H1 (cell line): ENCODE data around the gene NAB1. TPM values are rescaled to one million over a fixed set of nuclear protein-coding genes. Genes with fewer than 3 reads are reported as not detected.
A peak's percentile ranks its signal among the peaks of the same experiment; 100 is the strongest.

Experiments
- CTCF ChIA-PET: fragments of 300-600 bp; sonication (Branson Sonifier 250); formaldehyde crosslinking; loops from one replicate; lab custom pipeline; 2021; ENCODE audit not compliant: partially characterized antibody; lab: Charles Lee
- POLR2A ChIA-PET: fragments of 300-600 bp; sonication (Branson Sonifier 250); formaldehyde crosslinking; loops from one replicate; lab custom pipeline; 2021; ENCODE audit warnings: inconsistent platforms; ENCODE audit not compliant: partially characterized antibody; lab: Charles Lee
- DNase-seq, 2 experiments: peaks; one replicate each; pipeline versions ENCODE4 v3.0.0 to v3.0.0-alpha.2; 2010 to 2022; ENCODE audit warnings: low spot score in 2 of 2, low read depth in 1 of 2, mixed read lengths in 1 of 2
- FAIRE-seq: peaks from 2 replicates; lab custom pipeline; 2011; peaks lifted over from hg19 to GRCh38; lab: Jason Lieb, UNC
- H2AFZ ChIP-seq: 2 replicates; pipeline ENCODE4 v1.8.1; 2012; ENCODE audit warnings: low read length, inconsistent platforms
- H2AK5ac ChIP-seq: 2 replicates; pipeline ENCODE4 v1.6.1; 2013; ENCODE audit warnings: low read depth, low read length
- H2BK120ac ChIP-seq: replicated peaks from 2 replicates; pipeline ENCODE3; 2013; ENCODE audit warnings: low read depth, low read length, inconsistent platforms
- H2BK12ac ChIP-seq: 2 replicates; pipeline ENCODE4 v1.6.1; 2013; ENCODE audit warnings: low read depth, low read length
- H2BK15ac ChIP-seq: 2 replicates; pipeline ENCODE4 v1.6.1; 2013; ENCODE audit warnings: low read length
- H2BK20ac ChIP-seq: 2 replicates; pipeline ENCODE4 v1.6.1; 2013; ENCODE audit warnings: low read length
- H2BK5ac ChIP-seq: 2 replicates; pipeline ENCODE4 v1.6.1; 2013; ENCODE audit warnings: low read depth, low read length
- H3K14ac ChIP-seq: 2 replicates; pipeline ENCODE4 v1.6.1; 2013; ENCODE audit warnings: inconsistent platforms; ENCODE audit not compliant: insufficient read length
- H3K18ac ChIP-seq: 2 replicates; pipeline ENCODE4 v1.6.1; 2013; ENCODE audit warnings: low read length; ENCODE audit errors: extremely low read depth
- H3K23ac ChIP-seq: 2 replicates; pipeline ENCODE4 v1.6.1; 2013; ENCODE audit warnings: inconsistent platforms; ENCODE audit not compliant: insufficient read length
- H3K23me2 ChIP-seq: 2 replicates; pipeline ENCODE4 v1.6.1; 2013; ENCODE audit warnings: low read depth, low read length
- H3K27ac ChIP-seq: 2 replicates; pipeline ENCODE4 v1.6.1; 2011; ENCODE audit warnings: low read depth, low read length, inconsistent platforms
- H3K27me3 ChIP-seq, 4 experiments: replicated peaks in 1 of 4; 1 replicate in 1 of 4; 2 replicates in 3 of 4; pipeline versions ENCODE4 v1.6.1 to v1.8.1; 2011 to 2013; ENCODE audit warnings: low read length in 3 of 4, mild to moderate bottlenecking in 3 of 4, inconsistent platforms in 2 of 4, mixed read lengths in 2 of 4, moderate library complexity in 1 of 4; ENCODE audit not compliant: control insufficient read depth in 3 of 4, insufficient read depth in 3 of 4; ENCODE audit errors: extremely low read depth in 1 of 4
- H3K36me3 ChIP-seq, 4 experiments: 2 replicates each; pipeline versions ENCODE4 v1.6.1 to v1.8.1; 2011 to 2013; ENCODE audit warnings: mild to moderate bottlenecking in 4 of 4, low read length in 3 of 4, moderate library complexity in 2 of 4, control low read depth in 1 of 4, inconsistent platforms in 1 of 4; ENCODE audit not compliant: insufficient read depth in 4 of 4, control insufficient read depth in 2 of 4
- H3K4ac ChIP-seq: replicated peaks from 2 replicates; pipeline ENCODE3; 2013; ENCODE audit warnings: low read length, low read depth, mixed read lengths, inconsistent platforms; ENCODE audit not compliant: insufficient read length
- H3K4me1 ChIP-seq, 4 experiments: replicated peaks in 1 of 4; 1 replicate in 1 of 4; 2 replicates in 3 of 4; pipeline versions ENCODE4 v1.6.1 to v1.8.1; 2011 to 2013; ENCODE audit warnings: low read length in 3 of 4, inconsistent platforms in 2 of 4, mixed read lengths in 1 of 4; ENCODE audit not compliant: insufficient read depth in 4 of 4, control insufficient read depth in 3 of 4
- H3K4me2 ChIP-seq, 2 experiments: 2 replicates each; pipeline versions ENCODE4 v1.6.1 to v1.8.1; 2011 to 2013; ENCODE audit warnings: low read depth in 2 of 2, low read length in 2 of 2, control low read depth in 1 of 2, inconsistent platforms in 1 of 2, mild to moderate bottlenecking in 1 of 2; ENCODE audit not compliant: insufficient read depth in 1 of 2
- H3K4me3 ChIP-seq, 4 experiments: fragments of 200-600, 300-600 bp in 1 of 4; sonication (generic), shearing (Covaris generic), sonication (Bioruptor Twin) in 1 of 4; 2 replicates each; pipeline versions ENCODE4 v1.5.1 to v1.8.1; 2011 to 2016; ENCODE audit warnings: low read length in 4 of 4, low read depth in 3 of 4, control low read depth in 2 of 4, inconsistent platforms in 2 of 4, mild to moderate bottlenecking in 2 of 4, mixed read lengths in 1 of 4, moderate library complexity in 1 of 4; ENCODE audit not compliant: insufficient read depth in 2 of 4; ENCODE audit errors: extremely low read depth in 1 of 4
- H3K56ac ChIP-seq: replicated peaks from 2 replicates; pipeline ENCODE3; 2013; ENCODE audit warnings: low read depth, mild to moderate bottlenecking, mixed read lengths, low read length, inconsistent platforms; ENCODE audit not compliant: insufficient read length
- H3K79me1 ChIP-seq: 2 replicates; pipeline ENCODE4 v1.6.1; 2013; ENCODE audit warnings: low read depth, low read length, control low read depth
- H3K79me2 ChIP-seq, 2 experiments: 2 replicates each; pipeline versions ENCODE4 v1.6.1 to v1.8.1; 2012 to 2013; ENCODE audit warnings: low read length in 2 of 2, mild to moderate bottlenecking in 2 of 2, inconsistent platforms in 1 of 2; ENCODE audit not compliant: insufficient read depth in 2 of 2, control insufficient read depth in 1 of 2
- H3K9ac ChIP-seq, 4 experiments: replicated peaks in 1 of 4; 1 replicate in 1 of 4; 2 replicates in 3 of 4; pipeline versions ENCODE4 v1.6.1 to v1.8.1; 2011 to 2013; ENCODE audit warnings: low read depth in 3 of 4, low read length in 3 of 4, control low read depth in 2 of 4, mild to moderate bottlenecking in 2 of 4, moderate library complexity in 2 of 4, inconsistent platforms in 1 of 4; ENCODE audit errors: extremely low read depth in 1 of 4
- H3K9me3 ChIP-seq, 2 experiments: 2 replicates each; pipeline versions ENCODE4 v1.6.1 to v1.8.1; 2012 to 2013; ENCODE audit warnings: mild to moderate bottlenecking in 2 of 2, moderate library complexity in 2 of 2, control low read depth in 1 of 2, inconsistent platforms in 1 of 2, low read depth in 1 of 2, low read length in 1 of 2, mixed read lengths in 1 of 2; ENCODE audit not compliant: insufficient read depth in 2 of 2
- H4K20me1 ChIP-seq, 2 experiments: replicated peaks in 1 of 2; 2 replicates each; pipeline versions ENCODE3 to v1.8.1; 2011 to 2013; ENCODE audit warnings: inconsistent platforms in 2 of 2, low read length in 2 of 2, mild to moderate bottlenecking in 1 of 2; ENCODE audit not compliant: insufficient read depth in 2 of 2, control insufficient read depth in 1 of 2
- H4K5ac ChIP-seq: 2 replicates; pipeline ENCODE4 v1.6.1; 2013; ENCODE audit warnings: low read length, low read depth, mixed read lengths, inconsistent platforms; ENCODE audit not compliant: insufficient read length
- H4K8ac ChIP-seq: 2 replicates; pipeline ENCODE4 v1.8.0; 2013; ENCODE audit warnings: mild to moderate bottlenecking, moderate library complexity, low read length, inconsistent platforms; ENCODE audit not compliant: insufficient read depth; ENCODE audit errors: extremely low read depth
- H4K91ac ChIP-seq: replicated peaks from 2 replicates; pipeline ENCODE3; 2013; ENCODE audit warnings: low read length, mixed read lengths, inconsistent platforms; ENCODE audit not compliant: insufficient read length
- CEBPB ChIP-seq: IDR thresholded peaks from 2 replicates; pipeline ENCODE4 v1.6.1; 2012; ENCODE audit warnings: low read depth, low read length
- JUN ChIP-seq: IDR thresholded peaks from 2 replicates; pipeline ENCODE4 v1.6.1; 2011; ENCODE audit warnings: low read depth, mild to moderate bottlenecking, improper control_type of control experiment, low read length
- MAFK ChIP-seq: IDR thresholded peaks from 2 replicates; pipeline ENCODE4 v1.6.1; 2012; ENCODE audit warnings: low read depth, mild to moderate bottlenecking, improper control_type of control experiment, low read length
- PHF8 ChIP-seq: fragments of 200-600 bp; sonication (generic); conservative IDR thresholded peaks from 2 replicates; pipeline ENCODE4 v1.7.1; 2012; ENCODE audit warnings: low read depth, mild to moderate bottlenecking, inconsistent platforms, low read length, moderate library complexity
- POLR2A ChIP-seq, 2 experiments: IDR thresholded peaks; 1 replicate in 1 of 2; 2 replicates in 1 of 2; pipeline ENCODE4 v1.6.1; 2011; ENCODE audit warnings: low read depth in 2 of 2, low read length in 2 of 2, mild to moderate bottlenecking in 2 of 2; ENCODE audit errors: control extremely low read depth in 1 of 2
- RAD21 ChIP-seq, 2 experiments: IDR thresholded peaks in 1 of 2; conservative IDR thresholded peaks in 1 of 2; 2 replicates each; pipeline ENCODE4 v1.6.1; 2011; ENCODE audit warnings: low read depth in 2 of 2, low read length in 2 of 2, improper control_type of control experiment in 1 of 2, inconsistent platforms in 1 of 2, mild to moderate bottlenecking in 1 of 2, moderate library complexity in 1 of 2
- SIX5 ChIP-seq: IDR thresholded peaks from 2 replicates; pipeline ENCODE4 v1.6.1; 2011; ENCODE audit warnings: mild to moderate bottlenecking, low read depth, low read length
- SRF ChIP-seq: IDR thresholded peaks from 2 replicates; pipeline ENCODE4 v1.6.1; 2011; ENCODE audit warnings: mild to moderate bottlenecking, low read depth, low read length, moderate library complexity
- WGBS, 2 experiments: shearing (Covaris generic) in 1 of 2; methylation state at CpG; one replicate each; pipeline versions ENCODE4 v1.1.6 to v1.1.7; 2013 to 2015; ENCODE audit warnings: low lambda C conversion rate in 2 of 2, mixed read lengths in 2 of 2, inconsistent platforms in 1 of 2, low coverage in 1 of 2, missing lambda C conversion rate in 1 of 2; ENCODE audit not compliant: insufficient replicate concordance in 2 of 2, insufficient coverage in 1 of 2, insufficient read length in 1 of 2; ENCODE audit errors: extremely low coverage in 1 of 2, missing lambda C conversion rate in 1 of 2; 5-methylcytosine and 5-hydroxymethylcytosine counted together
- polyA plus RNA-seq, 7 experiments: library from polyadenylated mRNA; depleted of rRNA in 3 of 7; stranded (reverse) in 5 of 7; unstranded in 2 of 7; fragments of >200 nt in 5 of 7; fragments of 200-250 nt in 2 of 7; gene quantifications; 1 replicate in 5 of 7; 2 replicates in 1 of 7; 4 replicates in 1 of 7; pipeline versions ENCODE4 v1.2.1 to v1.2.3, GENCODE V29; 2011 to 2013; ENCODE audit warnings: missing spikeins in 2 of 7, mixed read lengths in 2 of 7
- total RNA-seq: library from RNA; stranded (reverse); fragmentation: NEBNext Ultra II Directional; extraction: Animal tissue kit (Norgen Biotek cat#: 25700); gene quantifications from 2 replicates; pipeline ENCODE4 v1.2.1, GENCODE V29; 2021
- TF ChIP-seq, protein P1 (sequence below): IDR thresholded peaks from 2 replicates; pipeline ENCODE4 v1.6.1; 2012; ENCODE audit warnings: inconsistent platforms
- TF ChIP-seq, protein P2 (sequence below), 3 experiments: IDR thresholded peaks; 1 replicate in 2 of 3; 2 replicates in 1 of 3; pipeline versions ENCODE4 v1.5.1 to v1.6.1; 2011; ENCODE audit warnings: low read length in 3 of 3, mild to moderate bottlenecking in 3 of 3, inconsistent platforms in 2 of 3, low read depth in 1 of 3, moderate library complexity in 1 of 3; ENCODE audit not compliant: insufficient read depth in 1 of 3; ENCODE audit errors: control extremely low read depth in 1 of 3

The NAB1 gene
- total and polyA plus RNA-seq, 2 of the 8 experiments (the other 6 are each of a cell fraction or from before 2014, with no cell fraction given), result 8.5 to 28.6 TPM

DNA sequence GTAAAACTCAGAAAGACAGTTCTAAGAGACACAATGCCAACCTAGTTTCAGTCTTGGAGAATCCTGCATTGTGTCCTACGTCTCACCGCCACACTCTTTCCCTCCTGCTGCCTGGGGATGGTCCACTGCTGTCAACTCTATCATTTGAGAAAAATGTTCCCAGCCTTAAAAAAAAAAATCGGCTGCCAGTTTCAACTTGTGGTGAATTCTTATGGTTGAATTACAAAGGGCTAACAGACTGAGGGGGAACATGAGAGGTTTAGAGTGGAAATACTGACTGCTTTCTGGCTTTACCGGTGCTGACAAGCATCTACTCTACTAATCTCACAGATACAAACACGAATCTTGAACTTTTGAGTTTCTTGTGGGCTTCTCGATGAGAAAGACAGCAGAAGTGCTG, 74.0 kb downstream of the NAB1 start:
- Histone ChIP-seq H3K4me3 (no peak overlapping the region), H2BK5ac (no peak overlapping the region), H3K23me2 (no peaks in the 10 kb centered on the region; the same call in 1 of the 2 replicates), H4K20me1 (no peaks in the 10 kb centered on the region), H3K4ac (no peak overlapping the region), H4K91ac (no peak overlapping the region), H2BK120ac (no peak overlapping the region), H3K27ac (no peak overlapping the region), H2BK15ac (no peak overlapping the region), H3K9me3 (no peaks in the 10 kb centered on the region), H3K18ac (no peak overlapping the region), H3K27me3 (no peaks in the 10 kb centered on the region), H2AK5ac (no peak overlapping the region), H3K4me2 (no peak overlapping the region), H3K79me2 (no peaks in the 10 kb centered on the region), H4K5ac (no peak overlapping the region), H2BK20ac (no peak overlapping the region), H3K36me3 (no peaks in the 10 kb centered on the region), H3K14ac (no peak overlapping the region), H3K23ac (no peak overlapping the region), H2BK12ac (no peak overlapping the region), H4K8ac (no peak overlapping the region), H3K4me1 (no peaks in the 10 kb centered on the region), H3K79me1 (no peaks in the 10 kb centered on the region), H3K56ac (no peak overlapping the region), H2AFZ (peak overlapping the region; percentile 58; the same call in 1 of the 2 replicates), H3K9ac (no peak overlapping the region)
- FAIRE-seq, result no peak
- ChIA-PET POLR2A (no interaction called here), CTCF (no interaction called here)
- WGBS, 2 experiments, result 92% methylated on average over 6 of the region's 6 CpGs; no CpG with 5 or more reads in 1 of the 2 experiments
- no peak for DNase-seq
- no peak for TF ChIP-seq CEBPB
- TF ChIP-seq MAFK, result no peak
- no peak for TF ChIP-seq PHF8
- TF ChIP-seq, protein P1, sequence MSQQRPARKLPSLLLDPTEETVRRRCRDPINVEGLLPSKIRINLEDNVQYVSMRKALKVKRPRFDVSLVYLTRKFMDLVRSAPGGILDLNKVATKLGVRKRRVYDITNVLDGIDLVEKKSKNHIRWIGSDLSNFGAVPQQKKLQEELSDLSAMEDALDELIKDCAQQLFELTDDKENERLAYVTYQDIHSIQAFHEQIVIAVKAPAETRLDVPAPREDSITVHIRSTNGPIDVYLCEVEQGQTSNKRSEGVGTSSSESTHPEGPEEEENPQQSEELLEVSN, result no peak
- TF ChIP-seq RAD21 (IDR thresholded peaks at IDR 0.05 in 1 of 2, conservative IDR thresholded peaks at IDR 0.05 in 1 of 2; ENCODE audit: low read depth in 2 of 2, low read length in 2 of 2), result no peak
- TF ChIP-seq, protein P2, sequence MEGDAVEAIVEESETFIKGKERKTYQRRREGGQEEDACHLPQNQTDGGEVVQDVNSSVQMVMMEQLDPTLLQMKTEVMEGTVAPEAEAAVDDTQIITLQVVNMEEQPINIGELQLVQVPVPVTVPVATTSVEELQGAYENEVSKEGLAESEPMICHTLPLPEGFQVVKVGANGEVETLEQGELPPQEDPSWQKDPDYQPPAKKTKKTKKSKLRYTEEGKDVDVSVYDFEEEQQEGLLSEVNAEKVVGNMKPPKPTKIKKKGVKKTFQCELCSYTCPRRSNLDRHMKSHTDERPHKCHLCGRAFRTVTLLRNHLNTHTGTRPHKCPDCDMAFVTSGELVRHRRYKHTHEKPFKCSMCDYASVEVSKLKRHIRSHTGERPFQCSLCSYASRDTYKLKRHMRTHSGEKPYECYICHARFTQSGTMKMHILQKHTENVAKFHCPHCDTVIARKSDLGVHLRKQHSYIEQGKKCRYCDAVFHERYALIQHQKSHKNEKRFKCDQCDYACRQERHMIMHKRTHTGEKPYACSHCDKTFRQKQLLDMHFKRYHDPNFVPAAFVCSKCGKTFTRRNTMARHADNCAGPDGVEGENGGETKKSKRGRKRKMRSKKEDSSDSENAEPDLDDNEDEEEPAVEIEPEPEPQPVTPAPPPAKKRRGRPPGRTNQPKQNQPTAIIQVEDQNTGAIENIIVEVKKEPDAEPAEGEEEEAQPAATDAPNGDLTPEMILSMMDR (IDR thresholded peaks at IDR 0.05; ENCODE audit: control extremely low read depth in 1 of 3, insufficient read depth in 1 of 3, low read depth in 1 of 3, low read length in 3 of 3), result no peak
- no peak for TF ChIP-seq JUN
- TF ChIP-seq POLR2A (IDR thresholded peaks at IDR 0.05; ENCODE audit: control extremely low read depth in 1 of 2, low read depth in 2 of 2, low read length in 2 of 2), result no peak
- no peak for TF ChIP-seq SRF
- no peak for TF ChIP-seq SIX5
